ENCODE results near the gene SOD3.

GRCh38 chr4:24770667-24771066 lies 24.7 kb upstream of the SOD3 start:
- no peak for TF ChIP-seq CTCF (IDR thresholded peaks at IDR 0.05)
- no peak for TF ChIP-seq POLR2A (IDR thresholded peaks at IDR 0.05)
